ENCODE measurements around the gene PDE10A.

DNA sequence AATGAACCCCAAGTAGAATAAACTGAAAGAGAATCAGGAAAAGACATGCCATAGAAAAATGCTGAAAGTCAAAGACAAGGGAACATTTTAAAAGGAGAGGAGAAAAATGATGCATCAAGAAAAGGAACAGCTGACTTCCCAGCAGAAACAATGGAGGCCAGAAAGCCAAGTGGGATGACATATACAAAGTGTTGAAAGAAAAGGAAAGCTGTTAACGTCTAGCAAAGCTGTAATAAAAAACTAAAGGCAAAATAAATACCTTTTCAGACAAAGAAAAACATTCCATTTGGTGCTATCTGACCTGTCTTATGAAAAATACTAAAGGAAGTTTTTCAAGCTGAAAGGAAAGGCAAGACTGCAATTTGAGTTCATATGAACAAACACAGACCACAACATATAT, 34.1 kb upstream of the PDE10A start:
- TF ChIP-seq, protein P1, sequence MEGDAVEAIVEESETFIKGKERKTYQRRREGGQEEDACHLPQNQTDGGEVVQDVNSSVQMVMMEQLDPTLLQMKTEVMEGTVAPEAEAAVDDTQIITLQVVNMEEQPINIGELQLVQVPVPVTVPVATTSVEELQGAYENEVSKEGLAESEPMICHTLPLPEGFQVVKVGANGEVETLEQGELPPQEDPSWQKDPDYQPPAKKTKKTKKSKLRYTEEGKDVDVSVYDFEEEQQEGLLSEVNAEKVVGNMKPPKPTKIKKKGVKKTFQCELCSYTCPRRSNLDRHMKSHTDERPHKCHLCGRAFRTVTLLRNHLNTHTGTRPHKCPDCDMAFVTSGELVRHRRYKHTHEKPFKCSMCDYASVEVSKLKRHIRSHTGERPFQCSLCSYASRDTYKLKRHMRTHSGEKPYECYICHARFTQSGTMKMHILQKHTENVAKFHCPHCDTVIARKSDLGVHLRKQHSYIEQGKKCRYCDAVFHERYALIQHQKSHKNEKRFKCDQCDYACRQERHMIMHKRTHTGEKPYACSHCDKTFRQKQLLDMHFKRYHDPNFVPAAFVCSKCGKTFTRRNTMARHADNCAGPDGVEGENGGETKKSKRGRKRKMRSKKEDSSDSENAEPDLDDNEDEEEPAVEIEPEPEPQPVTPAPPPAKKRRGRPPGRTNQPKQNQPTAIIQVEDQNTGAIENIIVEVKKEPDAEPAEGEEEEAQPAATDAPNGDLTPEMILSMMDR (conservative IDR thresholded peaks at IDR 0.05; ENCODE audit: low read depth, low read length) = no peak
- TF ChIP-seq MAZ (IDR thresholded peaks at IDR 0.05; ENCODE audit: borderline replicate concordance, low read depth, low read length) = no peak
- no peak for TF ChIP-seq POLR2A (IDR thresholded peaks at IDR 0.05; ENCODE audit: low read depth, low read length)
- TF ChIP-seq CEBPB (IDR thresholded peaks at IDR 0.05; ENCODE audit: low read depth, low read length) = no peak
- no peak for TF ChIP-seq MAFK (IDR thresholded peaks at IDR 0.05; ENCODE audit: low read depth, low read length)
- TF ChIP-seq, protein P2, sequence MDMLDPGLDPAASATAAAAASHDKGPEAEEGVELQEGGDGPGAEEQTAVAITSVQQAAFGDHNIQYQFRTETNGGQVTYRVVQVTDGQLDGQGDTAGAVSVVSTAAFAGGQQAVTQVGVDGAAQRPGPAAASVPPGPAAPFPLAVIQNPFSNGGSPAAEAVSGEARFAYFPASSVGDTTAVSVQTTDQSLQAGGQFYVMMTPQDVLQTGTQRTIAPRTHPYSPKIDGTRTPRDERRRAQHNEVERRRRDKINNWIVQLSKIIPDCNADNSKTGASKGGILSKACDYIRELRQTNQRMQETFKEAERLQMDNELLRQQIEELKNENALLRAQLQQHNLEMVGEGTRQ (IDR thresholded peaks at IDR 0.05; ENCODE audit: low read depth, low read length) = no peak
- no peak for TF ChIP-seq BHLHE40 (IDR thresholded peaks at IDR 0.05; ENCODE audit: low read depth, low read length)
- TF ChIP-seq MXI1 (IDR thresholded peaks at IDR 0.05; ENCODE audit: borderline replicate concordance, low read depth, low read length) = no peak
